Spleen (tissue), 7 donors: ENCODE data around the gene RPN1.

Experiments
- CTCF ChIP-seq, 11 experiments: fragments of 200-600 bp in 7 of 11; fragments of 450-650 bp in 4 of 11; sonication (generic) in 4 of 11; IDR thresholded peaks in 8 of 11; conservative IDR thresholded peaks in 3 of 11; 1 replicate in 7 of 11; 2 replicates in 4 of 11; pipeline versions ENCODE4 v1.4.0 to v1.8.0; 2016 to 2021; ENCODE audit warnings: antibody characterized with exemption in 11 of 11, inconsistent platforms in 4 of 11, mild to moderate bottlenecking in 1 of 11
- POLR2A ChIP-seq, 3 donors: fragments of 450-650 bp; IDR thresholded peaks; one replicate each; pipeline ENCODE4 v1.5.1; 2017; ENCODE audit warnings: antibody characterized with exemption in 3 of 3, mild to moderate bottlenecking in 1 of 3
- donor health status: DM: no; HTN: no; CAD: no; lungs with moderate emphysema.
- donor health status: DM: no; HTN: no; CAD: no.
- donor health status: DM: no; HTN: no; CAD: no.

DNA sequence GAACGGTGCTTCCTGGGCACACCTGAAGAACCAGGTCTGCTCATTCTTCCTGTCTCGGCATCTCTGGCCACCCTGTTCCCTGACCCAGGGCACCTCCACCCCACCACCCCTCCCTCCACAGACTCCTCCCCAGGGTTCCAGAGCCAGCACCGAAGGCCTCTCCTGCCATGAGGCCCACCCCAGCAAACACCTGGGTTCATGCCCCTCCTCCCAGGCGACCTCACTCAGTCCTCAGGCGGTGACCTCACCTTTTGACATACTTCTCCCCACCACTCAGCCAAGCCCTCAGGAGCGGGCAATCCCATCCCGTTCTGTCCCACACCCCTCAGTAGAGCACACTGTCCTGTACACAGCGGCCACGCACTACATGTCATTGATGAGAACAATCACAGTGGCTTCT is 72.3 kb downstream of the RPN1 start:
- no peak for TF ChIP-seq CTCF (IDR thresholded peaks at IDR 0.05 in 8 of 11, conservative IDR thresholded peaks at IDR 0.05 in 3 of 11)
- TF ChIP-seq POLR2A (IDR thresholded peaks at IDR 0.05), result no peak
